Heart left ventricle (tissue), 13 donors: ENCODE results near the gene S100P.

Experiments used
- CTCF ChIP-seq, 12 donors: fragments of 200-600 bp; sonication (generic) in 4 of 12; IDR thresholded peaks; one replicate each; pipeline versions ENCODE4 v1.5.0 to v1.8.0; 2018 to 2022; ENCODE audit warnings: antibody characterized with exemption in 12 of 12, mild to moderate bottlenecking in 5 of 12
- POLR2A ChIP-seq, 2 donors: fragments of 450-650 bp; IDR thresholded peaks; one replicate each; pipeline ENCODE4 v1.6.1; 2017; ENCODE audit warnings: antibody characterized with exemption in 2 of 2, mild to moderate bottlenecking in 2 of 2, moderate library complexity in 2 of 2
- donor health status: ischemic (EF 13 %, LVEDD 7.1; RV severe dilation, severe dysfunction).
- donor health status: DM: no; HTN: yes; CAD: no.
- donor health status: DM: no; HTN: no; CAD: no.
- donor health status: ischemic (EF 25% LVEDD 6.9; RV normal size, moderate dysfunction).
- donor health status: ischemic (EF 25% LVEDD 5.7; RV mildly dilated, moderate dysfunction).
- donor health status: ischemic (EF 35%, LVEDD 5.7; RV mildly dilated, moderate dysfunction).
- donor health status: nonischemic (EF 11% LVEDD 7.7; RV severe dilation, severe dysfunction).
- donor health status: DM: yes; HTN: yes; CAD: no.
- donor health status: PGD.
- donor health status: ischemic (EF 29% LVEDD 5.4; RV normal size, mild dysfunction).
- donor health status: nonischemic (EF 23%, LVEDD 6.1; RV moderate dilation, normal function).

DNA sequence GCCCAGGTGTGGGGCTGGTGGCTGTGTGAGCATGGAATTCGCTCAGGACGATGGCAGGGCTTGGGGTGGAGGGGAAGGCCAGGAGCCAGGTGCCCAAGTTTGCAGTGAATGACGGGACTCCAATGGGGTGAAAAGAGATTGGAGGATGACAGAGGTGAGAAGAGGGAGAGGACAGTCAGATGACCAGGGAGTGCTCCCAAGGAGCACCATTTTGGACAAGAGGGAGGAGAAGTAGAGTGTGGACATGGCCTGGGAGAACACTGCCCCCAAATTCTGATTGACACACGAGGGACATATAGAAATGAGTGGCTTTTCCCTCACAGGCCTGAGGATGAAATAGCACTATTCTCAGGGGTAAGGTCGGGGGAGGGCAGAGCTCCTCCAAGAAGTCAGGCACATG is 46.5 kb upstream of the S100P start:
- TF ChIP-seq CTCF (IDR thresholded peaks at IDR 0.05) (no peak), POLR2A (IDR thresholded peaks at IDR 0.05) (no peak)
